Measurements from ENCODE around the gene FAM9C.

- TF ChIP-seq PHF8 (IDR thresholded peaks at IDR 0.05; ENCODE audit: borderline replicate concordance, low read length) (no peak), CHD2 (IDR thresholded peaks at IDR 0.05; ENCODE audit: low read depth, low read length) (no peak)
- TF ChIP-seq, protein P1, sequence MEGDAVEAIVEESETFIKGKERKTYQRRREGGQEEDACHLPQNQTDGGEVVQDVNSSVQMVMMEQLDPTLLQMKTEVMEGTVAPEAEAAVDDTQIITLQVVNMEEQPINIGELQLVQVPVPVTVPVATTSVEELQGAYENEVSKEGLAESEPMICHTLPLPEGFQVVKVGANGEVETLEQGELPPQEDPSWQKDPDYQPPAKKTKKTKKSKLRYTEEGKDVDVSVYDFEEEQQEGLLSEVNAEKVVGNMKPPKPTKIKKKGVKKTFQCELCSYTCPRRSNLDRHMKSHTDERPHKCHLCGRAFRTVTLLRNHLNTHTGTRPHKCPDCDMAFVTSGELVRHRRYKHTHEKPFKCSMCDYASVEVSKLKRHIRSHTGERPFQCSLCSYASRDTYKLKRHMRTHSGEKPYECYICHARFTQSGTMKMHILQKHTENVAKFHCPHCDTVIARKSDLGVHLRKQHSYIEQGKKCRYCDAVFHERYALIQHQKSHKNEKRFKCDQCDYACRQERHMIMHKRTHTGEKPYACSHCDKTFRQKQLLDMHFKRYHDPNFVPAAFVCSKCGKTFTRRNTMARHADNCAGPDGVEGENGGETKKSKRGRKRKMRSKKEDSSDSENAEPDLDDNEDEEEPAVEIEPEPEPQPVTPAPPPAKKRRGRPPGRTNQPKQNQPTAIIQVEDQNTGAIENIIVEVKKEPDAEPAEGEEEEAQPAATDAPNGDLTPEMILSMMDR (IDR thresholded peaks at IDR 0.05 in 2 of 3, conservative IDR thresholded peaks at IDR 0.05 in 1 of 3; ENCODE audit: insufficient read depth in 2 of 3, low read depth in 1 of 3, low read length in 3 of 3): no peak
Measured at GRCh38 chrX:13029887-13030771, 14.3 kb downstream of the FAM9C start.
